ENCODE measurements around the gene IGFN1. TPM values are rescaled to one million over a fixed set of nuclear protein-coding genes. Genes with fewer than 3 reads are reported as not detected.

IGFN1 gene
- total RNA-seq, 5 donors from 2014 or later (not counting 1 experiment from before 2014, with no cell fraction given), result not detected

DNA sequence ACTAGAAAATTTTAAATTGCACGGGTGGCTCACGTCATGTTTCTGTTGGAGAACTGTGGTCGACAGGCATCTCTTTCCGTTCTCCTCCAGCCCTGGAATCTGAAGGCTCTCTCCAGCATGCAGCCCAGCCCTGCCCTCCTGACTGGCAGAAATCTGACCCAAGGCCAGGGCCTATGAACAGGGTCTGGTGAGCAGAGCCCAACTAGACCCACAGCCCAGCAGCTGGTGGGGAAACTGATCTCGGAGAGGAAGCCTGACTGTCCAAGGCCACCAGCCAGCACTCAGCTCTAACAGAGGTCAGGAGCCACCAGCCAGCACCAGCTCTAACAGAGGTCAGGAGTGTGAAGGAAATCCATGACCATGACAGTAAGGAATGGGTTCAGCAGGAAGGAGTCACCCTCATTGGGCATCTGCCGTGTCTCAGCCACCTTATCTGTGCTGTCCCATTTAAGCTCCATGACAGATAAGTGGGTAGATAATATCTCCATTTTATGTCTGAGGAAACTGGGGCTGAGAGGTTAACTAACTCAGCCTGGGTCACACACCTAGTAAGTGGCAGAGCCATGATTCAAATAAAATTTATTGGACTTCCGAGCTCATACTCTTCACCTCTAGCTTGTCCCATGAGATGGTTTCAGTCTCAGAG, 72.5 kb downstream of the IGFN1 start:
- peaks cover 2 to 11% (median 5%) of the 10 kb centered on the region in 3 donors for H3K4me1 Mint-ChIP-seq
- H3K27ac Mint-ChIP-seq, result no peak overlapping the region
- Histone ChIP-seq H3K4me3 (ENCODE audit: control insufficient read depth in 1 of 2, extremely low read depth in 1 of 2, low read length in 1 of 2) (no peak overlapping the region), H3K27me3 (replicated peaks in 1 of 2; ENCODE audit: control insufficient read depth in 2 of 2, extremely low read depth in 1 of 2, insufficient read depth in 2 of 2, low read length in 1 of 2) (peaks cover 0 to 49% of the 10 kb centered on the region in 2 experiments), H3K27ac (ENCODE audit: low read length) (no peak overlapping the region), H3K4me1 (ENCODE audit: control insufficient read depth in 1 of 2, extremely low read depth in 1 of 2, insufficient read depth in 2 of 2, low read length in 2 of 2) (peaks cover 0 to 8% of the 10 kb centered on the region in 2 experiments), H3K9me3 (no peaks in the 10 kb centered on the region), H3K36me3 (ENCODE audit: control insufficient read depth in 2 of 2, extremely low read depth in 1 of 2, insufficient read depth in 1 of 2, low read length in 1 of 2) (no peaks in the 10 kb centered on the region)
- peaks cover 53 to 61% of the 10 kb centered on the region in 2 donors for H3K27me3 Mint-ChIP-seq
- CTCF ChIA-PET, result no interaction called here
- DNase-seq (peak in 1 of 35 experiments; percentile 1), ATAC-seq (replicated peaks in 1 of 4) (no peak)
- no peaks in the 10 kb centered on the region for H3K36me3 Mint-ChIP-seq
- POLR2A ChIA-PET, result no interaction called here
- WGBS (ENCODE audit: insufficient coverage), result 98% methylated on average over 4 of the region's 7 CpGs
- H3K9me3 Mint-ChIP-seq, result no peaks in the 10 kb centered on the region
- no peak overlapping the region for H3K4me3 Mint-ChIP-seq

DNA sequence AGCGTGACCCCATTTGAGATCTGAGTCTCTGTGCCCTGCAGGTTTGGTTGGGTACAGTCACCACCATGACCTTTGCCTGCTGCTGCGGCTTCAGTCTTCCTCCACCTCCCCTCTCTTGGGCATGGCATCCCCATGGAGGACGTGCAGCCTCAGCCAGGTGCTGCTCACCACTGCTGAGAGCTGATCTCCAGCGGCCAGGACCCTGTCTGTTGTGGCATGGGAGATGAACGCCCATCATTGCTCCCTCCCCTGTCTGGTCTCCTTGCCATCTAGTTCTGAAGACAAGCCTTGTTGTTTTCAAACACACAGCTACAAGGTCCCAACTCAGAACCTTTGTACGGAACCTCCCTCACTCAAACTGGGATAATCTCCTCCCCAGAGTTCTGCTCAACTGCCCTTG, 73.4 kb downstream of the IGFN1 start:
- no peak overlapping the region for H3K4me3 ChIP-seq (ENCODE audit: control insufficient read depth in 1 of 2, extremely low read depth in 1 of 2, low read length in 1 of 2)
- POLR2A ChIA-PET, result no interaction called here
- peaks cover 0 to 8% of the 10 kb centered on the region in 2 experiments for H3K4me1 ChIP-seq (ENCODE audit: control insufficient read depth in 1 of 2, extremely low read depth in 1 of 2, insufficient read depth in 2 of 2, low read length in 2 of 2)
- H3K36me3 Mint-ChIP-seq, result no peaks in the 10 kb centered on the region
- no peak for ATAC-seq (replicated peaks in 1 of 4)
- H3K27ac ChIP-seq (ENCODE audit: low read length), result no peak overlapping the region
- no peaks in the 10 kb centered on the region for H3K9me3 Mint-ChIP-seq
- no peak overlapping the region for H3K27ac Mint-ChIP-seq
- H3K27me3 ChIP-seq (replicated peaks in 1 of 2; ENCODE audit: control insufficient read depth in 2 of 2, extremely low read depth in 1 of 2, insufficient read depth in 2 of 2, low read length in 1 of 2), result peaks cover 0 to 52% of the 10 kb centered on the region in 2 experiments
- H3K27me3 Mint-ChIP-seq, result peaks cover 58 to 67% of the 10 kb centered on the region in 2 donors
- CTCF ChIA-PET, result interaction anchor here in 1 of 2 donors (0.5 kb wide), 1 partner anchor 84 kb away, joined by 4 read pairs; no protein-coding TSS in a partner anchor
- 85% methylated on average over 6 of the region's 6 CpGs for WGBS (ENCODE audit: insufficient coverage)
- H3K36me3 ChIP-seq (ENCODE audit: control insufficient read depth in 2 of 2, extremely low read depth in 1 of 2, insufficient read depth in 1 of 2, low read length in 1 of 2), result no peaks in the 10 kb centered on the region
- H3K9me3 ChIP-seq, result no peaks in the 10 kb centered on the region
- no peak for DNase-seq
- H3K4me3 Mint-ChIP-seq, result no peak overlapping the region
- H3K4me1 Mint-ChIP-seq, result peaks cover 2 to 11% (median 5%) of the 10 kb centered on the region in 3 donors

DNA sequence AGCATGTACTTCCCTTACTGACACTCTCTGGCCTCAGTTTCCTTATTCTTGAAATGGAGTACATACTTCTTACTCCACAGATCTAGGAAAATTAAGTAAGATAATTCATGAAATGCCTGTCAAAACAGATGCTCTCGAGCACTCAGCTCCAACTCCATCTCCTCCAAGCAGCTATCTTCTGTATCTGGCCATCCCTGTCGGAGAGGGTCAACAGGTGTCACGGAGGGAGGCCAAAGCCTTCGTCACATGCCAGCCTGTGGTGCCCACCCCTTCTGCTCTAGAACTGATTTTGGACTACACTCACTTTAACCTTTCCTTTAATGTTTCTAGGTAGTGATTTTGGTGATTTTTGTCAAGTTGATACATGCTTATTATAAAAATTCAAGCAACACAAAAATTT, 73.9 kb downstream of the IGFN1 start:
- DNase-seq, result no peak
- WGBS (ENCODE audit: insufficient coverage), result 75% methylated on average over 3 of the region's 4 CpGs

GRCh38 chr1:201265756-201266155, 75.1 kb downstream of the IGFN1 start:
- H3K4me1 Mint-ChIP-seq, result peaks cover 0 to 5% (median 0%) of the 10 kb centered on the region in 3 donors
- H3K9me3 Mint-ChIP-seq, result no peaks in the 10 kb centered on the region
- Histone ChIP-seq H3K36me3 (ENCODE audit: control insufficient read depth in 2 of 2, extremely low read depth in 1 of 2, insufficient read depth in 1 of 2, low read length in 1 of 2) (no peaks in the 10 kb centered on the region), H3K27me3 (replicated peaks in 1 of 2; ENCODE audit: control insufficient read depth in 2 of 2, extremely low read depth in 1 of 2, insufficient read depth in 2 of 2, low read length in 1 of 2) (peaks cover 0 to 47% of the 10 kb centered on the region in 2 experiments), H3K4me3 (ENCODE audit: control insufficient read depth in 1 of 2, extremely low read depth in 1 of 2, low read length in 1 of 2) (no peak overlapping the region), H3K9me3 (no peaks in the 10 kb centered on the region), H3K27ac (ENCODE audit: low read length) (no peak overlapping the region), H3K4me1 (ENCODE audit: control insufficient read depth in 1 of 2, extremely low read depth in 1 of 2, insufficient read depth in 2 of 2, low read length in 2 of 2) (no peaks in the 10 kb centered on the region)
- no peak overlapping the region for H3K4me3 Mint-ChIP-seq
- H3K27me3 Mint-ChIP-seq, result peaks cover 63 to 70% of the 10 kb centered on the region in 2 donors
- ATAC-seq (replicated peaks in 1 of 4) (no peak), DNase-seq (no peak)
- POLR2A ChIA-PET, result no interaction called here
- CTCF ChIA-PET, result no interaction called here
- 83% methylated on average over 1 of the region's 3 CpGs for whole genome bisulfite sequencing (ENCODE audit: insufficient coverage)
- no peaks in the 10 kb centered on the region for H3K36me3 Mint-ChIP-seq
- H3K27ac Mint-ChIP-seq, result no peak overlapping the region

More for the DNA sequence above, 73.9 kb downstream of the IGFN1 start:
- ATAC-seq (replicated peaks in 1 of 4), result no peak
- no peaks in the 10 kb centered on the region for H3K36me3 ChIP-seq (ENCODE audit: control insufficient read depth in 2 of 2, extremely low read depth in 1 of 2, insufficient read depth in 1 of 2, low read length in 1 of 2)
- Mint-ChIP-seq H3K9me3 (no peaks in the 10 kb centered on the region), H3K27ac (no peak overlapping the region), H3K4me3 (no peak overlapping the region), H3K4me1 (peaks cover 2 to 11% (median 5%) of the 10 kb centered on the region in 3 donors), H3K27me3 (peaks cover 63 to 69% of the 10 kb centered on the region in 2 donors), H3K36me3 (no peaks in the 10 kb centered on the region)
- ChIA-PET CTCF (no interaction called here), POLR2A (no interaction called here)
- no peak overlapping the region for H3K4me3 ChIP-seq (ENCODE audit: control insufficient read depth in 1 of 2, extremely low read depth in 1 of 2, low read length in 1 of 2)
- H3K4me1 ChIP-seq (ENCODE audit: control insufficient read depth in 1 of 2, extremely low read depth in 1 of 2, insufficient read depth in 2 of 2, low read length in 2 of 2), result peaks cover 0 to 6% of the 10 kb centered on the region in 2 experiments
- H3K9me3 ChIP-seq, result no peaks in the 10 kb centered on the region
- H3K27me3 ChIP-seq (replicated peaks in 1 of 2; ENCODE audit: control insufficient read depth in 2 of 2, extremely low read depth in 1 of 2, insufficient read depth in 2 of 2, low read length in 1 of 2), result peaks cover 0 to 50% of the 10 kb centered on the region in 2 experiments
- H3K27ac ChIP-seq (ENCODE audit: low read length), result no peak overlapping the region

GRCh38 chr1:201266276-201266675, 75.7 kb downstream of the IGFN1 start:
- Mint-ChIP-seq H3K27ac (no peak overlapping the region), H3K9me3 (no peaks in the 10 kb centered on the region), H3K27me3 (peaks cover 60 to 68% of the 10 kb centered on the region in 2 donors), H3K4me1 (peaks cover 0 to 5% (median 0%) of the 10 kb centered on the region in 3 donors), H3K4me3 (no peak overlapping the region), H3K36me3 (no peaks in the 10 kb centered on the region)
- ATAC-seq (replicated peaks in 1 of 4), result no peak
- Histone ChIP-seq H3K27me3 (replicated peaks in 1 of 2; ENCODE audit: control insufficient read depth in 2 of 2, extremely low read depth in 1 of 2, insufficient read depth in 2 of 2, low read length in 1 of 2) (peaks cover 0 to 47% of the 10 kb centered on the region in 2 experiments), H3K36me3 (ENCODE audit: control insufficient read depth in 2 of 2, extremely low read depth in 1 of 2, insufficient read depth in 1 of 2, low read length in 1 of 2) (no peaks in the 10 kb centered on the region), H3K4me3 (ENCODE audit: control insufficient read depth in 1 of 2, extremely low read depth in 1 of 2, low read length in 1 of 2) (no peak overlapping the region), H3K4me1 (ENCODE audit: control insufficient read depth in 1 of 2, extremely low read depth in 1 of 2, insufficient read depth in 2 of 2, low read length in 2 of 2) (no peaks in the 10 kb centered on the region), H3K9me3 (no peaks in the 10 kb centered on the region), H3K27ac (ENCODE audit: low read length) (no peak overlapping the region)
- DNase-seq, result no peak
- POLR2A ChIA-PET, result no interaction called here
- CTCF ChIA-PET, result no interaction called here

DNA sequence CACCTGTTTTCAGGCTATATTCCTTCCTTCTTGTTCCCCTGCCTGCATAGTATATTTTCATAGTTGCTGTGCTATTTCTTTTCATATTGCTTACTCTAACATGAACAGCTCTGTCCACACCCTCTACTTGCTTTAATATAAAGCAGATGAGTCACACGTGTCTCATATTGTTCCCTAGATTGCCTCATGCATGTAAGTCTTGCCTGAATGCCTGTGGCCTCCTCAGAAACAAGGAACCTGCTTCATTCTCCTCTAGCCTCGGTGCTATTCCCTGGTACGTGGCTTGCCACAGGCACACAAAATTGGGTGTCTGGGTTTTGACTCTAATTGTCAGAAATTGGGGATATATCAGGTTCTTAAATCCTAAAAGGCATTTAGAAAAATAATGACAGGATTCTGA, 76.2 kb downstream of the IGFN1 start:
- DNase-seq (no peak), ATAC-seq (replicated peaks in 1 of 4) (no peak)
- 29% methylated on average over 1 of the region's 3 CpGs for WGBS (ENCODE audit: insufficient coverage)
- ChIA-PET CTCF (no interaction called here), POLR2A (no interaction called here)
- Mint-ChIP-seq H3K27me3 (peaks cover 56 to 63% of the 10 kb centered on the region in 2 donors), H3K27ac (no peak overlapping the region), H3K9me3 (no peaks in the 10 kb centered on the region), H3K4me3 (no peak overlapping the region), H3K4me1 (peaks cover 0 to 5% (median 0%) of the 10 kb centered on the region in 3 donors), H3K36me3 (no peaks in the 10 kb centered on the region)
- no peaks in the 10 kb centered on the region for H3K9me3 ChIP-seq
- H3K36me3 ChIP-seq (ENCODE audit: control insufficient read depth in 2 of 2, extremely low read depth in 1 of 2, insufficient read depth in 1 of 2, low read length in 1 of 2), result no peaks in the 10 kb centered on the region
- no peak overlapping the region for H3K27ac ChIP-seq (ENCODE audit: low read length)
- no peak overlapping the region for H3K4me3 ChIP-seq (ENCODE audit: control insufficient read depth in 1 of 2, extremely low read depth in 1 of 2, low read length in 1 of 2)
- peaks cover 0 to 44% of the 10 kb centered on the region in 2 experiments for H3K27me3 ChIP-seq (replicated peaks in 1 of 2; ENCODE audit: control insufficient read depth in 2 of 2, extremely low read depth in 1 of 2, insufficient read depth in 2 of 2, low read length in 1 of 2)
- no peaks in the 10 kb centered on the region for H3K4me1 ChIP-seq (ENCODE audit: control insufficient read depth in 1 of 2, extremely low read depth in 1 of 2, insufficient read depth in 2 of 2, low read length in 2 of 2)

All from T-cell (primary cell).